PFSK-1 (cell line): ENCODE data around the gene FOXN3.

Source experiments
- FOXP2 ChIP-seq: optimal IDR thresholded peaks from 2 replicates; pipeline ENCODE3; 2011; ENCODE audit warnings: borderline replicate concordance, control low read depth, inconsistent platforms; ENCODE audit not compliant: insufficient read depth; ENCODE audit errors: extremely low read length, extremely low read depth
- POLR2AphosphoS5 ChIP-seq: IDR thresholded peaks from 2 replicates; pipeline ENCODE4 v1.6.1; 2012; ENCODE audit warnings: low read depth, mild to moderate bottlenecking, control low read depth, low read length, moderate library complexity
- REST ChIP-seq, 2 experiments: IDR thresholded peaks; 2 replicates each; pipeline versions ENCODE4 v1.6.1 to v1.8.0; 2011 to 2012; ENCODE audit warnings: low read depth in 2 of 2, low read length in 2 of 2, control low read depth in 1 of 2, inconsistent platforms in 1 of 2, mild to moderate bottlenecking in 1 of 2, moderate library complexity in 1 of 2; ENCODE audit not compliant: insufficient read depth in 1 of 2
- SIN3A ChIP-seq: IDR thresholded peaks from 2 replicates; pipeline ENCODE4 v1.6.1; 2012; ENCODE audit warnings: mild to moderate bottlenecking, low read length, moderate library complexity, borderline replicate concordance; ENCODE audit not compliant: insufficient read depth
- TAF1 ChIP-seq: IDR thresholded peaks from 2 replicates; pipeline ENCODE4 v1.6.1; 2012; ENCODE audit warnings: low read length, control low read depth, borderline replicate concordance; ENCODE audit not compliant: insufficient read depth

Gene FOXN3

GRCh38 chr14:89371585-89372511 lies 45.2 kb downstream of the FOXN3 start:
- TF ChIP-seq REST (IDR thresholded peaks at IDR 0.05; ENCODE audit: insufficient read depth in 1 of 2, low read depth in 2 of 2, low read length in 2 of 2) = no peak
- no peak for TF ChIP-seq SIN3A
- no peak for TF ChIP-seq POLR2AphosphoS5
- no peak for TF ChIP-seq TAF1
- TF ChIP-seq FOXP2 = no peak

- TF ChIP-seq SIN3A (no peak), TAF1 (no peak), FOXP2 (no peak), POLR2AphosphoS5 (no peak), REST (IDR thresholded peaks at IDR 0.05; ENCODE audit: insufficient read depth in 1 of 2, low read depth in 2 of 2, low read length in 2 of 2) (no peak)
These were observed 46.3 kb downstream of the FOXN3 start for GRCh38 chr14:89370781-89371180.

GRCh38 chr14:89370381-89370780 lies 46.7 kb downstream of the FOXN3 start:
- TF ChIP-seq FOXP2 (no peak), TAF1 (no peak), SIN3A (no peak), POLR2AphosphoS5 (no peak), REST (IDR thresholded peaks at IDR 0.05; ENCODE audit: insufficient read depth in 1 of 2, low read depth in 2 of 2, low read length in 2 of 2) (no peak)

GRCh38 chr14:89369656-89370055 lies 47.4 kb downstream of the FOXN3 start:
- TF ChIP-seq FOXP2 (no peak), POLR2AphosphoS5 (no peak), REST (IDR thresholded peaks at IDR 0.05; ENCODE audit: insufficient read depth in 1 of 2, low read depth in 2 of 2, low read length in 2 of 2) (no peak), SIN3A (no peak), TAF1 (no peak)
